Raji (cell line): ENCODE results near the gene NCEH1.

ENCODE experiments used
- POLR2A ChIP-seq: IDR thresholded peaks from 2 replicates; pipeline ENCODE4 v1.6.1; 2011; ENCODE audit warnings: low read depth, low read length, control low read depth; ENCODE audit not compliant: insufficient read depth

The NCEH1 gene, protein sequence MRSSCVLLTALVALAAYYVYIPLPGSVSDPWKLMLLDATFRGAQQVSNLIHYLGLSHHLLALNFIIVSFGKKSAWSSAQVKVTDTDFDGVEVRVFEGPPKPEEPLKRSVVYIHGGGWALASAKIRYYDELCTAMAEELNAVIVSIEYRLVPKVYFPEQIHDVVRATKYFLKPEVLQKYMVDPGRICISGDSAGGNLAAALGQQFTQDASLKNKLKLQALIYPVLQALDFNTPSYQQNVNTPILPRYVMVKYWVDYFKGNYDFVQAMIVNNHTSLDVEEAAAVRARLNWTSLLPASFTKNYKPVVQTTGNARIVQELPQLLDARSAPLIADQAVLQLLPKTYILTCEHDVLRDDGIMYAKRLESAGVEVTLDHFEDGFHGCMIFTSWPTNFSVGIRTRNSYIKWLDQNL

DNA sequence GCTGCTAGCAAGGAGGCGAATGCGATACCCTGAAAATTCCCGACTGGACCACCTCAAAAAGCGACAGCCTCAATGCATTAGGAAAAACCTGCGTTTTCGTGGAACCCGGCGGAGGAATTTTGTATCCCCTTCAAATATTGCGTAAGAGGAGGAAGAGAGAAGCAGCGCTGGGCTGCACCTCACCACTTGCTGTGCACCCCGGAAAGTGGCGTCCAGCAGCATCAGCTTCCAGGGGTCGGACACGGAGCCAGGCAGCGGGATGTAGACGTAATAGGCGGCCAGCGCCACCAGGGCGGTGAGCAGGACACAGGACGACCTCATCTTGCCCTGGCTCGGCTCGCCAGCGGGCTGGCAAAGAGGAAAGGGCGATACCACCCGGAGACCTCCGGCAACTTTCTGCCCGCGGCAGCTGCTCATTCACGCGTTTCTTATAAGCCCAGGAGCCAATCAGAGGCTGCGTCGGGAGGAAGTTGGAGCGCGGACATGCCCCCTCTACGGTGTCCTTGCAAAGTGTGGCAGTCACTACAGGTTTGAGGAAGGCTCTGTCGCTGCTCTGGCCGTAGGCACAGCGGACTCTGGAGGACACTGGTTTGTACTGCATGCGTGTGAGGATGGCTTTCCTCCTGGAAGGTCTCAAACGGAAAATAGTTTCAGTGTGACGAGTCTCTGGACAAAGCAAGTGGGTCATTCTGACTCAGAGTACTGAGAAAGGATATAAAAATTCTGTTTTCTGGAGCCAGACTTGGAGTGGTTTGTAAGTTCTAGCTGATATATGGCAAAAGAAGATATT, at the start of gene NCEH1:
NCEH1 (minus strand) TSS at position 404 of the 790 bp plus-strand sequence; CDS start at position 321, 83 bp downstream.
- TF ChIP-seq POLR2A: peak; percentile 96

DNA sequence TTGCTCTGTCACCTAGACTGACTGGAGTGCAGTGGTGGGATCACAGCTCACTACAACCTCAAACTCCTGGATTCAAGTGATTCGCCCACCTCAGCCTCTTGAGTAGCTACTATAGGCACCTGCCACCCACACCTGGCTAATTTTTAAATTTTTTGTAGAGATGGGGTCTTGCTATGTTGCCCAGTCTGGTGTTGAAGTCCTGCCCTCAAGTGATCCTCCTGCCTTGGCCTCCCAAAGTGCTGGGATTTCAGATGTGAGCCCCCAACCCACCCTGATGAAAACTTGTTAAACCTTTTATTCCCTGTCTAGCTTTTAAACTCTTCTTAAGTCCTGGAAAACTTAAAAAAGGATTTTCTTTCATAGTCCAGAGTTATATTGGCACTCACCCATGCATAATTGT, 42.3 kb upstream of the NCEH1 start:
- TF ChIP-seq POLR2A: no peak

DNA sequence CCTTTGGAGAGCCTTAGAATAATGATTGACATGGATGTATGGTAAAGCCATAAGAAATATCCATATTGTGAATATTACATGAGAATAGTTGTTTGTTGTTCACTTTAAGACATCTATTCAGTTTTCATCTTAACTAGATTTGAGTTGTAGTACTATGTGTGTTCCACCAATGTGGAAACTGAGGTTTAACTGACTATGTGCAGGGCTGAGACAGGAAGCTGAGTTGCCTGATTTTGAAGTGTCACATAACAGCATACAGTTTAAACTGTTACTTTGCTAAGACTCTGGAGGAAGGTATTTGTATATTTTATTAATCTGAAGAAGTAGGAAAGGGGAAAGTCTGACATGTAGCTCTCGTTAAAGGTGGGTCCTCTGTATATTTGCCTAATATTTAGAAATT, 41.8 kb upstream of the NCEH1 start:
- TF ChIP-seq POLR2A: no peak

DNA sequence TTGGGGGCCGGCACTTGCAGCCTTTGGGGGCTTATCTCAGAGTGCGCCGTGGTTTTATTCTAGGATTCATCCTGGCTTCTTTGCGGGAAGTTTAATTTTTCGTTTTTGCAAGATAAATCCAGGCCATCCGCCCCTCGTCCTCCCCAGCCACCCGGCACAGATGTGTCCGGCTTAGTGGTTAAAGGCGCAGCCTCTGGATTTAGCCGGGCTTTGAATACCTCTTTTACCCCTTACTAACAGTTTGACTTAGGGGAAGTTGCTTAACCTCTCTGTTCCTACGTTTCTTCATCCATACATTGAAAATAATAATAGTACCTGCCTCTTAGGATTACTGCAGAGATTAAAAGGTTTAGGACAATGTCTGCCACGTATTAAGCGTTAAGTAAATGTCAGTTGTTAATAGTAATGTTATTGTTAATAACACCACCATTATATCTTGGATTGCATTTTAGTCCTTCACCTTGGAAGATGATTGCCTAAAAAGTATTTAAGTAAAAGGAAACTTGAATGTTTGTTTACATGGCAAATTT, 40.4 kb upstream of the NCEH1 start:
- TF ChIP-seq POLR2A: no peak

- peak; percentile 70 for TF ChIP-seq POLR2A
These were observed 39.7 kb upstream of the NCEH1 start, which contains the start of gene ECT2 for GRCh38 chr3:172750368-172751174. ECT2 (plus strand) TSS chr3:172750726; CDS start chr3:172754531, 3,805 bp downstream.

GRCh38 chr3:172750069-172750367, 39.2 kb upstream of the NCEH1 start:
- TF ChIP-seq POLR2A: no peak

GRCh38 chr3:172749230-172749965, 38.5 kb upstream of the NCEH1 start:
- TF ChIP-seq POLR2A: no peak

DNA sequence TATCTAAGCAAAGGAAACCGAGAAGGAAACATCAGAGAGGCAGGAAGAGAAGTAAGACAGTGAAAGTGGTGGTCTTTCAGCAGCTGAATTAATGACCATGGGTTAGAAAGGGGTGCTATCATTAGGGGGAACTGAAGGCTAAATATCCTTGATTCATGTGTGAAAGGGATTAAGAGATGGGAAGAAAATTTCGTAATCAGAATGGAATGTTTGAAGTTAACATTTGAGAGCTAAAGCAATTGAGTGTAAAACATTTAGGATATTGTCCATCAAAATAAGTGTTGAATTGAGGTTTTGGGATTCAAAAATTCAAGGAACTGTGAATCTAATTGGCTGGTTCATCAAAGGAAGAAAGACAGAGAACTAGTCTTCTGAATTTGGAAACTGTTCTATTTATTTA, 35.6 kb upstream of the NCEH1 start:
- no peak for TF ChIP-seq POLR2A

GRCh38 chr3:172739462-172739861, 28.6 kb upstream of the NCEH1 start:
- no peak for TF ChIP-seq POLR2A

GRCh38 chr3:172735014-172735413, 24.1 kb upstream of the NCEH1 start:
- TF ChIP-seq POLR2A: no peak

- no peak for TF ChIP-seq POLR2A
These were observed 15.5 kb upstream of the NCEH1 start for GRCh38 chr3:172726380-172726779.

- no peak for TF ChIP-seq POLR2A
These were observed 6.7 kb upstream of the NCEH1 start for GRCh38 chr3:172717493-172718088.

- TF ChIP-seq POLR2A: no peak
These were observed 5.6 kb upstream of the NCEH1 start for GRCh38 chr3:172716476-172716875.

GRCh38 chr3:172713316-172713715, 2.4 kb upstream of the NCEH1 start:
- TF ChIP-seq POLR2A: no peak
